BE2C (cell line): ENCODE results near the gene QKI.
A peak's percentile ranks its signal among the peaks of the same experiment; 100 is the strongest.

Experiments
- DNase-seq: peaks from one replicate; pipeline ENCODE4 v3.0.0-alpha.2; 2020
- H3K27me3 ChIP-seq: fragments of 250-450 bp; sonication (Bioruptor Pico); 2 replicates; pipeline ENCODE4 v1.5.1; 2020; ENCODE audit warnings: mild to moderate bottlenecking
- H3K36me3 ChIP-seq: fragments of 250-450 bp; sonication (Bioruptor Pico); 2 replicates; pipeline ENCODE4 v1.5.1; 2020; ENCODE audit warnings: mild to moderate bottlenecking
- H3K4me1 ChIP-seq: fragments of 250-450 bp; sonication (Bioruptor Pico); 2 replicates; pipeline ENCODE4 v1.5.1; 2020
- H3K4me3 ChIP-seq: 2 replicates; pipeline ENCODE4 v1.5.1; 2011; ENCODE audit warnings: low read depth, low read length
- H3K9me3 ChIP-seq: fragments of 250-450 bp; sonication (Bioruptor Pico); 2 replicates; pipeline ENCODE4 v1.5.1; 2020
- CTCF ChIP-seq: IDR thresholded peaks from 2 replicates; pipeline ENCODE4 v1.5.1; 2012; ENCODE audit warnings: mild to moderate bottlenecking, low read depth, low read length

The QKI gene

GRCh38 chr6:163406366-163406765 lies 8.2 kb upstream of the QKI start:
- H3K4me3 ChIP-seq: 0 out of 2 replicates have a peak overlapping the region, but pooled peaks have one; percentile 9
- H3K36me3 ChIP-seq: no peaks in the 10 kb centered on the region
- H3K27me3 ChIP-seq: no peaks in the 10 kb centered on the region
- no peaks in the 10 kb centered on the region for H3K9me3 ChIP-seq
- no peak for DNase-seq
- no peak for TF ChIP-seq CTCF
- no peaks in the 10 kb centered on the region for H3K4me1 ChIP-seq

- no peaks in the 10 kb centered on the region for H3K27me3 ChIP-seq
- no peaks in the 10 kb centered on the region for H3K9me3 ChIP-seq
- no peak for DNase-seq
- H3K36me3 ChIP-seq: no peaks in the 10 kb centered on the region
- no peak overlapping the region for H3K4me3 ChIP-seq
- H3K4me1 ChIP-seq: no peaks in the 10 kb centered on the region
- no peak for TF ChIP-seq CTCF
Measured at GRCh38 chr6:163406830-163407229, 7.7 kb upstream of the QKI start.

- H3K9me3 ChIP-seq: no peaks in the 10 kb centered on the region
- H3K4me1 ChIP-seq: no peaks in the 10 kb centered on the region; the same call in 1 of the 2 replicates
- no peak overlapping the region for H3K4me3 ChIP-seq
- no peaks in the 10 kb centered on the region for H3K27me3 ChIP-seq
- DNase-seq: no peak
- no peak for TF ChIP-seq CTCF
- H3K36me3 ChIP-seq: no peaks in the 10 kb centered on the region
Measured at GRCh38 chr6:163408352-163408991, 6.0 kb upstream of the QKI start.

DNA sequence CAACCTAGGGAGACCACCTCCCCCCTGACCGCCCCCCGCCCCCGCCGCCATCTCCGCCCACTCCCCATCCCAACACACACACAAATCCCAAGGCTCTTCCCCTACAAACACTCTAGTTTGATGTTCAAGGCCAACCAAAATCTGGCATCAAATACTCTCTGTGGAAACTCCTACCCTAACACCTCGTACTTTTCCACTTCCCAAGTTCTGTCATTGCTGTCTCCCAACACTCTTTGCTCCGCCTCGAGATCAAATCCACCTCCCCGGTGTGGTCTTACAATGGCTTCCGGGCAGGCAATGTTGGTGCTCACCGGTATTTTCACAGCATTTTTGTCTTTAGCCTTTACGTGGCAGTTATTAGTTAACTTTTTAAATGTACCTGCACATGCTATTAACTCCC lies 4.8 kb upstream of the QKI start:
- H3K4me3 ChIP-seq: no peak overlapping the region
- no peak for DNase-seq
- H3K9me3 ChIP-seq: no peaks in the 10 kb centered on the region
- H3K36me3 ChIP-seq: no peaks in the 10 kb centered on the region
- no peaks in the 10 kb centered on the region for H3K27me3 ChIP-seq
- no peak for TF ChIP-seq CTCF
- no peaks in the 10 kb centered on the region; the same call in 1 of the 2 replicates for H3K4me1 ChIP-seq

GRCh38 chr6:163412341-163412740 lies 2.2 kb upstream of the QKI start:
- Histone ChIP-seq H3K27me3 (no peaks in the 10 kb centered on the region), H3K9me3 (no peaks in the 10 kb centered on the region), H3K4me1 (no peaks in the 10 kb centered on the region; the same call in 1 of the 2 replicates), H3K36me3 (no peaks in the 10 kb centered on the region), H3K4me3 (peak overlapping the region; percentile 57)
- no peak for DNase-seq
- TF ChIP-seq CTCF: no peak

DNA sequence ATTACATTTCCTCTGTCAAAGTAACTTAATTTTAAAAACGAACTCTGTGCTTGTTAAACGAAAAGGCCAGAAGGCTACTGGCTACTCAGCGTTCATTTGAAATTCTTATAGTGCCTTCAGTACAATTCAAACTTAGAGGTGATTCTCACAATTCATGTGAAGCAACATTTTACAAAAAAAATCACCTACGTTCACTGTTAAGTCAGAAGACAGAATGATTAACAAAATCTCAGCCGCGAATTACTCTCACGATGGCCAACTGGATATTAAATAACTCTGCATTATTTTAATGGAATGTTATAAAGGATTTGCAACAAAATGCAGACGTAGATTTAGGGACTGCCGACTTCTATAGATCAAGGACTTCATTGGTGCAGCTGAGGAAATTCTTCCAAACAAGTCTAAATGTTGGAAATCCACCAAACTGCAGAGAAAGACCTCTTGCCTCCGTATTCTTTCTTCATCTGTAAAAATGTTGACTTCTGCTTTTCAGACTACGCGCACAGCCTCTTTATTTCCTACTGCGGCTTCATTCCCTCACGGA lies 1.6 kb upstream of the QKI start:
- no peak for DNase-seq
- H3K4me3 ChIP-seq: peak overlapping the region; percentile 57
- no peak for TF ChIP-seq CTCF
- no peaks in the 10 kb centered on the region; the same call in 1 of the 2 replicates for H3K4me1 ChIP-seq
- H3K9me3 ChIP-seq: no peaks in the 10 kb centered on the region
- no peaks in the 10 kb centered on the region for H3K36me3 ChIP-seq
- no peaks in the 10 kb centered on the region for H3K27me3 ChIP-seq
